Thyroid gland (tissue), 4 donors: Measurements from ENCODE around the gene PGF.

ENCODE experiments used
- POLR2A ChIP-seq, 2 donors: fragments of 450-650 bp; IDR thresholded peaks; one replicate each; pipeline ENCODE4 v1.6.1; 2017; ENCODE audit warnings: antibody characterized with exemption in 2 of 2, mild to moderate bottlenecking in 2 of 2, moderate library complexity in 1 of 2
- TF ChIP-seq, protein P1 (sequence below), 6 experiments: fragments of 200-600 bp in 3 of 6; fragments of 450-650 bp in 3 of 6; sonication (generic) in 3 of 6; IDR thresholded peaks; one replicate each; pipeline ENCODE4 v1.5.1; 2016 to 2019; ENCODE audit warnings: antibody characterized with exemption in 6 of 6, mild to moderate bottlenecking in 2 of 6, inconsistent platforms in 1 of 6, moderate library complexity in 1 of 6

DNA sequence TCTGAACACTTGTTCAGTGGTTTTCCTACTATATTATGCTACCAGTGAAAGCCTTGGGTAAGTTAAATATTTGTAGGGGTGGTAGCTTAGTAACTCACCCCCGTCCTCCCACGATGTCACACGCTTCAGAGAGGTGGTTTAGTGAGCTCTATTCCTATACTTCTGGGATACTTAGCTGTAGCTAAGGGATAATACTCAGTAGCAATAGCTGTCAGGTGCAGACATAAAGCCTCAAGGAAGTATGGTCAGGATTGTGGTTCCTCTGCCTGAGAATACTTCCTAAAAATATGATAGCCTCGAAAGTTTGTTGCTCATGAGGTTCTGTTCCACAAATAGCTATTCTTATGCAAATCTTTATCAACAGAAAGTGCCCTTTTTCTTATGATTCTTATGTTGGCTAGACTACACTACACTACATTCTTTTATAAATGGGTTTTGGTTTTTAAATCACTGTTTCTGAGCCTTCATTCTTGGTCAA, 61.7 kb downstream of the PGF start:
- TF ChIP-seq, protein P1, sequence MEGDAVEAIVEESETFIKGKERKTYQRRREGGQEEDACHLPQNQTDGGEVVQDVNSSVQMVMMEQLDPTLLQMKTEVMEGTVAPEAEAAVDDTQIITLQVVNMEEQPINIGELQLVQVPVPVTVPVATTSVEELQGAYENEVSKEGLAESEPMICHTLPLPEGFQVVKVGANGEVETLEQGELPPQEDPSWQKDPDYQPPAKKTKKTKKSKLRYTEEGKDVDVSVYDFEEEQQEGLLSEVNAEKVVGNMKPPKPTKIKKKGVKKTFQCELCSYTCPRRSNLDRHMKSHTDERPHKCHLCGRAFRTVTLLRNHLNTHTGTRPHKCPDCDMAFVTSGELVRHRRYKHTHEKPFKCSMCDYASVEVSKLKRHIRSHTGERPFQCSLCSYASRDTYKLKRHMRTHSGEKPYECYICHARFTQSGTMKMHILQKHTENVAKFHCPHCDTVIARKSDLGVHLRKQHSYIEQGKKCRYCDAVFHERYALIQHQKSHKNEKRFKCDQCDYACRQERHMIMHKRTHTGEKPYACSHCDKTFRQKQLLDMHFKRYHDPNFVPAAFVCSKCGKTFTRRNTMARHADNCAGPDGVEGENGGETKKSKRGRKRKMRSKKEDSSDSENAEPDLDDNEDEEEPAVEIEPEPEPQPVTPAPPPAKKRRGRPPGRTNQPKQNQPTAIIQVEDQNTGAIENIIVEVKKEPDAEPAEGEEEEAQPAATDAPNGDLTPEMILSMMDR (IDR thresholded peaks at IDR 0.05) = no peak
- no peak for TF ChIP-seq POLR2A (IDR thresholded peaks at IDR 0.05)
